Neural cell (in vitro differentiated cells): ENCODE measurements around the gene NPFF.
A peak's percentile ranks its signal among the peaks of the same experiment; 100 is the strongest.

ENCODE experiments used
- CTCF ChIP-seq: fragments of 450-650 bp; IDR thresholded peaks from 2 replicates; pipeline ENCODE4 v1.5.1; 2014; ENCODE audit warnings: antibody characterized with exemption, mild to moderate bottlenecking, moderate library complexity; ENCODE audit not compliant: poor library complexity, severe bottlenecking
- EZH2 ChIP-seq: fragments of 200-600, 300-800 bp; shearing (Covaris generic), sonication (generic); IDR thresholded peaks from 2 replicates; pipeline ENCODE4 v1.6.1; 2014; ENCODE audit warnings: antibody characterized with exemption, low read length, borderline replicate concordance, mild to moderate bottlenecking; ENCODE audit not compliant: insufficient read depth, poor library complexity, severe bottlenecking

DNA sequence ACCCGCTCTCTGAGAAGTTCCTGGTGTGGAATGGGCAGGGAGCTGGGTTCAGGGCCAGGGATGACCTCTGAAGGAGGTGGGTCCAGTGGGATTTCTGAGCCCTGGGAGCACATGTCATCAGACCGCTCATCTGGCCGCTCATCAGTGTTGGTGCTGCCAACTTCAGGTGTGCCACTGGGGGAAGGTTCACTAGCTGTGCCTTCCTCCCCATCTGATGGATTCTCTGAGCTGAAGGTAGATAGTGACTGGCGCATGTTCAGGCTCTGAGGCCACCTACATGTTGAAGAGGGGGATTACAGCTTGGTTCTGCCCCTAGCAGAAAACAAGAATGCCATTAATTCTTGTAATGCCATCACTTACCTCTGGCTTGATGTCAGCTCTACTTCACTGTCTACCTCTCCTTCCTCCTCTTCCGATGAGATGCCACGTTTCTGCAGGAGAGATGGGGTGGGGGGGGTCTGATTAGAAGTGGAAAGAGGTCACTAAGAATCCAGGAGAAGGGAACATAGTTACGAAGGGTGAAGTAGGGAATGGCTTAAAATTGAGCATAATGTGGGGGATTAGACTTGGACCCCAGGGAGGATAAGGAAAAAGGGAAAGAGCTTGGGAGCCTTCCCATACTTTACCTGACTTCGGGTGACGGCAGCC is 25.2 kb downstream of the NPFF start:
- TF ChIP-seq EZH2 (no peak), CTCF (peak; percentile 30)
